ENCODE measurements around the gene PSMB11.
A peak's percentile ranks its signal among the peaks of the same experiment; 100 is the strongest.
"Not testable (repeated sequence)": the region's sequence is repeated elsewhere in the genome, so short reads cannot be mapped to it uniquely, and the experiment has no call there.

PSMB11 gene

GRCh38 chr14:23042162-23042965, at the start of gene PSMB11:
Gene PSMB11, plus strand, starts transcription at chr14:23042212. Its CDS starts 14 bp downstream, at chr14:23042226.
- no peak for DNase-seq (ENCODE audit: low spot score)

- DNase-seq (ENCODE audit: low spot score) = no peak
These were observed 48.5 kb upstream of the PSMB11 start for GRCh38 chr14:22993517-22993916.

- DNase-seq (ENCODE audit: low spot score) = peak; percentile 37
These were observed 47.2 kb upstream of the PSMB11 start for GRCh38 chr14:22994762-22995275.

GRCh38 chr14:22995889-22996625, 46.0 kb upstream of the PSMB11 start:
- DNase-seq (ENCODE audit: low spot score) = no peak

- no peak for DNase-seq (ENCODE audit: low spot score)
These were observed 45.0 kb upstream of the PSMB11 start for GRCh38 chr14:22996768-22997654.

GRCh38 chr14:22997676-22998323, 44.2 kb upstream of the PSMB11 start:
- DNase-seq (ENCODE audit: low spot score) = no peak

- no peak for DNase-seq (ENCODE audit: low spot score)
These were observed 43.5 kb upstream of the PSMB11 start for GRCh38 chr14:22998329-22999012.

- no peak for DNase-seq (ENCODE audit: low spot score)
These were observed 41.2 kb upstream of the PSMB11 start for GRCh38 chr14:23000860-23001259.

GRCh38 chr14:23002592-23002991, 39.4 kb upstream of the PSMB11 start:
- DNase-seq (ENCODE audit: low spot score) = no peak

- DNase-seq (ENCODE audit: low spot score) = not testable (repeated sequence)
These were observed 37.7 kb upstream of the PSMB11 start for GRCh38 chr14:23004274-23004673.

- DNase-seq (ENCODE audit: low spot score) = no peak
These were observed 36.4 kb upstream of the PSMB11 start for GRCh38 chr14:23005451-23006187.

- peak; percentile 25 for DNase-seq (ENCODE audit: low spot score)
These were observed 35.9 kb upstream of the PSMB11 start for GRCh38 chr14:23006188-23006534.

- peak; percentile 98 for DNase-seq (ENCODE audit: low spot score)
These were observed 35.2 kb upstream of the PSMB11 start for GRCh38 chr14:23006544-23007419.

- DNase-seq (ENCODE audit: low spot score) = no peak
These were observed 33.2 kb upstream of the PSMB11 start for GRCh38 chr14:23008831-23009230.

GRCh38 chr14:23009483-23009938, 32.5 kb upstream of the PSMB11 start:
- DNase-seq (ENCODE audit: low spot score) = no peak

GRCh38 chr14:23009939-23010726, 31.9 kb upstream of the PSMB11 start, which contains the start of gene C14orf93:
Gene C14orf93, minus strand, starts transcription at chr14:23010143. Its CDS starts 11,120 bp downstream, at chr14:22999023.
- peak; percentile 81 for DNase-seq (ENCODE audit: low spot score)

GRCh38 chr14:23013054-23013748, 28.8 kb upstream of the PSMB11 start:
- DNase-seq (ENCODE audit: low spot score) = no peak

- DNase-seq (ENCODE audit: low spot score) = not testable (repeated sequence)
These were observed 28.3 kb upstream of the PSMB11 start for GRCh38 chr14:23013749-23014054.
